PC-9 (cell line): ENCODE data around the gene DGKG. TPM values are rescaled to one million over a fixed set of nuclear protein-coding genes. Genes with fewer than 3 reads are reported as not detected.
A peak's percentile ranks its signal among the peaks of the same experiment; 100 is the strongest.

Experiments used
- BruUV-seq: library from RNA; stranded (reverse); fragments of 400-500 nt; replicated peaks from 2 replicates; lab custom pipeline; 2021; lab: Mats Ljungman, UMichigan
- CTCF ChIA-PET: fragments of 300-600 bp; sonication (Branson Sonifier 250); formaldehyde crosslinking; loops from one replicate; lab custom pipeline; 2022; ENCODE audit warnings: antibody characterized with exemption; lab: Charles Lee
- POLR2A ChIA-PET: fragments of 300-600 bp; sonication (Branson Sonifier 250); formaldehyde crosslinking; loops from one replicate; lab custom pipeline; 2022; ENCODE audit warnings: antibody characterized with exemption; ENCODE audit not compliant: unreplicated experiment; lab: Charles Lee
- DNase-seq, 2 experiments: peaks; one replicate each; pipeline versions ENCODE4 v3.0.0 to v3.0.0-alpha.2; 2015 to 2022; ENCODE audit warnings: mixed read lengths in 1 of 2
- H2AFZ ChIP-seq: fragments of 200-600 bp; sonication (generic); 2 replicates; pipeline ENCODE4 v1.8.1; 2017; ENCODE audit warnings: antibody characterized with exemption
- H3F3A ChIP-seq: fragments of 200-600 bp; sonication (generic); 2 replicates; pipeline ENCODE4 v1.8.1; 2017; ENCODE audit warnings: antibody characterized with exemption, mild to moderate bottlenecking, low read depth; ENCODE audit not compliant: insufficient read depth
- H3K27ac ChIP-seq: fragments of 200-600 bp; sonication (generic); 2 replicates; pipeline ENCODE4 v1.6.1; 2016; ENCODE audit warnings: mixed run types
- H3K27me3 ChIP-seq: fragments of 200-600 bp; sonication (generic); 2 replicates; pipeline ENCODE4 v1.6.1; 2016; ENCODE audit warnings: low read depth, mixed run types; ENCODE audit not compliant: insufficient read depth
- H3K36me3 ChIP-seq: fragments of 200-600 bp; sonication (generic); 2 replicates; pipeline ENCODE4 v1.6.1; 2016; ENCODE audit warnings: low read depth, mixed run types
- H3K4me1 ChIP-seq: fragments of 200-600 bp; sonication (generic); replicated peaks from 2 replicates; pipeline ENCODE4 v1.6.1; 2016; ENCODE audit warnings: mixed run types; ENCODE audit not compliant: insufficient read depth
- H3K4me2 ChIP-seq: fragments of 200-600 bp; sonication (generic); 2 replicates; pipeline ENCODE4 v1.6.1; 2017; ENCODE audit warnings: mixed run types
- H3K4me3 ChIP-seq: fragments of 200-600 bp; sonication (generic); 2 replicates; pipeline ENCODE4 v1.6.1; 2016; ENCODE audit warnings: mixed run types
- H3K79me2 ChIP-seq: fragments of 200-600 bp; sonication (generic); 2 replicates; pipeline ENCODE4 v1.6.1; 2017; ENCODE audit warnings: low read depth, mixed run types
- H3K9me2 ChIP-seq: fragments of 200-600 bp; sonication (generic); 2 replicates; pipeline ENCODE4 v1.8.1; 2017; ENCODE audit warnings: mild to moderate bottlenecking; ENCODE audit not compliant: insufficient read depth
- H3K9me3 ChIP-seq: fragments of 200-600 bp; sonication (generic); 2 replicates; pipeline ENCODE4 v1.8.1; 2016; ENCODE audit warnings: low read depth; ENCODE audit not compliant: insufficient read depth
- H4K20me1 ChIP-seq: fragments of 200-600 bp; sonication (generic); 2 replicates; pipeline ENCODE4 v1.8.1; 2017; ENCODE audit not compliant: insufficient read depth
- EZH2 ChIP-seq: fragments of 200-600 bp; sonication (generic); IDR thresholded peaks from 2 replicates; pipeline ENCODE4 v1.8.0; 2017; ENCODE audit warnings: antibody characterized with exemption, low read depth
- intact Hi-C: fragments of 100-400 bp; cut with micrococcal nuclease; formaldehyde crosslinking; loops from one replicate; pipeline ENCODE4 v1.10.0; 2022; ENCODE audit not compliant: unreplicated experiment
- total RNA-seq: library from RNA; stranded (reverse); gene quantifications from 2 replicates; pipeline ENCODE4 v1.2.3, GENCODE V29; 2021
- TF ChIP-seq, protein P1 (sequence below): fragments of 200-600 bp; sonication (generic); conservative IDR thresholded peaks from 2 replicates; pipeline ENCODE4 v1.6.1; 2017; ENCODE audit warnings: mixed run types, antibody characterized with exemption, mild to moderate bottlenecking, moderate library complexity

Gene DGKG
- total RNA-seq, 1 experiment from 2014 or later: 20.0 TPM

GRCh38 chr3:186108106-186108940, 253.7 kb downstream of the DGKG start:
- Histone ChIP-seq H3K27ac (peak overlapping the region; percentile 80), H3K4me3 (peak overlapping the region; percentile 87), H3K27me3 (no peaks in the 10 kb centered on the region), H3K4me1 (peaks cover 47% of the 10 kb centered on the region), H3K4me2 (peak overlapping the region; percentile 92), H4K20me1 (no peaks in the 10 kb centered on the region), H3K9me2 (no peaks in the 10 kb centered on the region), H3K36me3 (peaks cover 15% of the 10 kb centered on the region), H3K79me2 (peaks cover 40% of the 10 kb centered on the region), H2AFZ (peak overlapping the region; percentile 85), H3F3A (peaks cover 39% of the 10 kb centered on the region), H3K9me3 (no peaks in the 10 kb centered on the region)
- DNase-seq: peak; percentile 56 to 61
- no peak for TF ChIP-seq EZH2
- TF ChIP-seq, protein P1, sequence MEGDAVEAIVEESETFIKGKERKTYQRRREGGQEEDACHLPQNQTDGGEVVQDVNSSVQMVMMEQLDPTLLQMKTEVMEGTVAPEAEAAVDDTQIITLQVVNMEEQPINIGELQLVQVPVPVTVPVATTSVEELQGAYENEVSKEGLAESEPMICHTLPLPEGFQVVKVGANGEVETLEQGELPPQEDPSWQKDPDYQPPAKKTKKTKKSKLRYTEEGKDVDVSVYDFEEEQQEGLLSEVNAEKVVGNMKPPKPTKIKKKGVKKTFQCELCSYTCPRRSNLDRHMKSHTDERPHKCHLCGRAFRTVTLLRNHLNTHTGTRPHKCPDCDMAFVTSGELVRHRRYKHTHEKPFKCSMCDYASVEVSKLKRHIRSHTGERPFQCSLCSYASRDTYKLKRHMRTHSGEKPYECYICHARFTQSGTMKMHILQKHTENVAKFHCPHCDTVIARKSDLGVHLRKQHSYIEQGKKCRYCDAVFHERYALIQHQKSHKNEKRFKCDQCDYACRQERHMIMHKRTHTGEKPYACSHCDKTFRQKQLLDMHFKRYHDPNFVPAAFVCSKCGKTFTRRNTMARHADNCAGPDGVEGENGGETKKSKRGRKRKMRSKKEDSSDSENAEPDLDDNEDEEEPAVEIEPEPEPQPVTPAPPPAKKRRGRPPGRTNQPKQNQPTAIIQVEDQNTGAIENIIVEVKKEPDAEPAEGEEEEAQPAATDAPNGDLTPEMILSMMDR: 0 out of 2 replicates have a peak, but pooled peaks have one; percentile 25
- intact Hi-C loops: loop anchor here (5.0 to 10.0 kb wide), 6 partner anchors 114 to 674 kb away; partner anchors contain the start of genes DNAJB11 and EIF4A2
- ChIA-PET POLR2A (interaction anchor here (0.7 kb wide), 1 partner anchor 462 kb away, joined by 3 read pairs; no protein-coding TSS in a partner anchor), CTCF (interaction anchor here (0.6 to 1.0 kb wide), 3 partner anchors 19 to 316 kb away, joined by 3 to 10 read pairs (median 7); no protein-coding TSS in a partner anchor)
- no TSS peak for BruUV-seq

DNA sequence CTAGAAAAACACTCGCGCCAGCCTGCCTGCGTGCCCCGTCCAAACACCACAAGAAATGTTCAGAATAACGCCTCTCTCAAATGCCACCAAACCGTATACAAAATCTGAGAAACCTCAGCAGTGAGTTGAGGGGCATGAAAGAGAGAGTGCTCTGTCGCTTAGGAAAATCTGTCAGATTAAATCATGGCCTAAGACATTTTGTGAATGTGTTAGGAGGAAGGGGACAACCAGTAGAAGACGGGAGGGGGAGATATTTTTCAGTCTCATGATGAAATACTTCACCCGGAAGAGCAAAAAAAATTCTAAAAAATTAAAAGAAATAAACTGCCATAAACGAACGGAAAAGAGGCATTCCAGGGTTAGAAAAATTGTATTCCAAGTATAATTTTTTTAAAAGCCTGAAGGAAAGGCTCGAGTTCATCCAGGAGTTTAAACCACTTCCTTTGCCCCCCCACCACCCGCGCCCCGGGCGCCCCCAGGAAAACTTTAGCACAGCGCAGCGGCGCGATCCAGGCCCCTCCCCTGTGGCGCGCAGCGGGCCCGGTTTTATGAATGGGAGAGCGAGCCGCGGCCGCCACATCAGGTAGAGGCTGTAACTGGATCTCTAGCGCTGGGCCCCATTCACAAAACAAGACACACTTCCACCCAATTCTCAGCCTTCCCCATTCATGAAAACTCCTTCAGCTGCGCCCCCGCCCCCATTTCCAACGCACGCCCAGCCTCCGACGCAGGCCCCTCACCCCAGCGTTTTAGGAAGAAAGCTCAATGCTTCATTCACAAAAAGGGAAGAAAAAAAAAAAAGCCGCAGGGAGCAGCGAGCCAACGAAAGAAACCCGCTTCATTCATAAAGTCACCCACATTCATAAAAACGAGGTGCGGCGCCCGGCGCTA, 254.6 kb downstream of the DGKG start:
- no peaks in the 10 kb centered on the region for H3K27me3 ChIP-seq
- POLR2A ChIA-PET: no interaction called here
- H2AFZ ChIP-seq: peak overlapping the region; percentile 85
- H3K4me2 ChIP-seq: peak overlapping the region; percentile 92
- no peaks in the 10 kb centered on the region for H3K9me3 ChIP-seq
- peaks cover 24% of the 10 kb centered on the region for H3K36me3 ChIP-seq
- no TSS peak for BruUV-seq
- intact Hi-C loops: loop anchor here (1.0 to 10.0 kb wide), 7 partner anchors 10 to 675 kb away; partner anchors contain the start of genes DNAJB11 and EIF4A2
- H3K9me2 ChIP-seq: no peaks in the 10 kb centered on the region
- peak; percentile 72 to 79 for DNase-seq
- H3K27ac ChIP-seq: peak overlapping the region; percentile 80
- H3F3A ChIP-seq: peaks cover 45% of the 10 kb centered on the region
- H4K20me1 ChIP-seq: no peaks in the 10 kb centered on the region
- CTCF ChIA-PET: interaction anchor here (0.6 to 0.7 kb wide), 3 partner anchors 18 to 1058 kb away, joined by 7 to 12 read pairs (median 10); no protein-coding TSS in a partner anchor
- TF ChIP-seq, protein P1: no peak
- TF ChIP-seq EZH2: no peak
- H3K4me1 ChIP-seq: peaks cover 54% of the 10 kb centered on the region
- H3K4me3 ChIP-seq: peak overlapping the region; percentile 87
- H3K79me2 ChIP-seq: peaks cover 40% of the 10 kb centered on the region

GRCh38 chr3:186105543-186105942, 256.5 kb downstream of the DGKG start:
- CTCF ChIA-PET: no interaction called here
- BruUV-seq: no TSS peak
- Histone ChIP-seq H3K79me2 (peaks cover 45% of the 10 kb centered on the region), H3K4me3 (no peak overlapping the region), H3K4me2 (peak overlapping the region; percentile 92; the same call in 1 of the 2 replicates), H4K20me1 (no peaks in the 10 kb centered on the region), H3K9me2 (no peaks in the 10 kb centered on the region), H3K27ac (peak overlapping the region; percentile 93), H3F3A (peaks cover 45% of the 10 kb centered on the region), H2AFZ (no peak overlapping the region), H3K27me3 (no peaks in the 10 kb centered on the region), H3K4me1 (peaks cover 49% of the 10 kb centered on the region), H3K9me3 (no peaks in the 10 kb centered on the region), H3K36me3 (peaks cover 29% of the 10 kb centered on the region)
- TF ChIP-seq EZH2: no peak
- TF ChIP-seq, protein P1: no peak
- POLR2A ChIA-PET: no interaction called here
- intact Hi-C loops: loop anchor here (5.0 to 10.0 kb wide), 6 partner anchors 117 to 677 kb away; partner anchors contain the start of genes DNAJB11 and EIF4A2
- no peak for DNase-seq
